ENCODE measurements around the gene LEFTY2. TPM values are rescaled to one million over a fixed set of nuclear protein-coding genes. Genes with fewer than 3 reads are reported as not detected.

LEFTY2 gene
- total RNA-seq, 2 donors from 2014 or later: 6.2 to 9.4 TPM

DNA sequence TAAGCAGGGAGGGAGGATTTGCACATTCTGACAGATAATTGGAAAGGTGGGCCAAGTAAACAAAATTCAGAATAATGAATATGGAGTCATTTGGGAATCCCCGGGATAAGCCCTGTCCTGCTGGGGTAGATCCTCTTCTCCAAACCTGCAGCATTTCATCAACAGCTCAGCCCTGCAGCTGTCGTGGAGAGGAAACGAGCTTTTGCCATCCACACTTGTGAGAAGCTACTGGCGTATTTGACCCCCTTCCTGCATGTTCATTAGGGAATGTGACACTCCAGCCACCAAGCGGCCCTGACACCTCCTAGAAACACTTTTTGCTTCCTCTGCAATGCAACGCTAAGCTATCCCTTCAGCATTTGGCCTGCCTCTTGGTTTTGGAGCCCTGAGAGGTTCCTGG, 8.0 kb upstream of the LEFTY2 start:
- no peaks in the 10 kb centered on the region for H3K36me3 ChIP-seq
- TF ChIP-seq CTCF (IDR thresholded peaks at IDR 0.05): no peak
- no peak overlapping the region for H3K27ac ChIP-seq
- H3K27me3 ChIP-seq (replicated peaks; ENCODE audit: insufficient read depth): no peaks in the 10 kb centered on the region
- peaks cover 0 to 9% of the 10 kb centered on the region in 2 donors for H3K4me1 ChIP-seq (ENCODE audit: control insufficient read depth in 1 of 2, low read depth in 2 of 2)
- DNase-seq (ENCODE audit: low spot score): no peak
- no peak overlapping the region for H3K4me3 ChIP-seq
- no peaks in the 10 kb centered on the region for H3K9me3 ChIP-seq
- no peak for ATAC-seq (ENCODE audit: insufficient number of reproducible peaks, low FRiP score, low read depth)

DNA sequence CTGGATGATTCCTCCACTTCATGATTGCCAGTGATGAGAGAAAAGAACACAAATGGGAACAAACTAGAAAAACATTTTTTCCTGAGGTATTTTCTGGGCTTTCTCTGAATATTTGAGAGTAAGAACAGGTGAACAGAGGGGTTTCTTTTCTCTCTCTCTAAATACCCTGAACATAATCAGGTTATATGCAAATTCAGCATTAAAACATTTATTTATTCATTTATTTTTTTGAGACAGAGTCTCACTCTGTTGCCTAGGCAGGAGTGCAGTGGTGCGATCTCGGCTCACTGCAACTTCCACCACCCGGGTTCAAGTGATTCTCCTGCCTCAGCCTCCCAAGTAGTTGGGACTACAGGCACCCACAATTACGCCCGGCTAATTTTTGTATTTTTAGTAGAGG, 5.8 kb upstream of the LEFTY2 start:
- peaks cover 0 to 11% of the 10 kb centered on the region in 2 donors for H3K4me1 ChIP-seq (ENCODE audit: control insufficient read depth in 1 of 2, low read depth in 2 of 2)
- no peaks in the 10 kb centered on the region for H3K27me3 ChIP-seq (replicated peaks; ENCODE audit: insufficient read depth)
- H3K36me3 ChIP-seq: no peaks in the 10 kb centered on the region
- ATAC-seq (ENCODE audit: insufficient number of reproducible peaks, low FRiP score, low read depth) (no peak), DNase-seq (ENCODE audit: low spot score) (no peak)
- no peak overlapping the region for H3K4me3 ChIP-seq
- no peak for TF ChIP-seq CTCF (IDR thresholded peaks at IDR 0.05)
- no peaks in the 10 kb centered on the region for H3K9me3 ChIP-seq
- H3K27ac ChIP-seq: no peak overlapping the region

DNA sequence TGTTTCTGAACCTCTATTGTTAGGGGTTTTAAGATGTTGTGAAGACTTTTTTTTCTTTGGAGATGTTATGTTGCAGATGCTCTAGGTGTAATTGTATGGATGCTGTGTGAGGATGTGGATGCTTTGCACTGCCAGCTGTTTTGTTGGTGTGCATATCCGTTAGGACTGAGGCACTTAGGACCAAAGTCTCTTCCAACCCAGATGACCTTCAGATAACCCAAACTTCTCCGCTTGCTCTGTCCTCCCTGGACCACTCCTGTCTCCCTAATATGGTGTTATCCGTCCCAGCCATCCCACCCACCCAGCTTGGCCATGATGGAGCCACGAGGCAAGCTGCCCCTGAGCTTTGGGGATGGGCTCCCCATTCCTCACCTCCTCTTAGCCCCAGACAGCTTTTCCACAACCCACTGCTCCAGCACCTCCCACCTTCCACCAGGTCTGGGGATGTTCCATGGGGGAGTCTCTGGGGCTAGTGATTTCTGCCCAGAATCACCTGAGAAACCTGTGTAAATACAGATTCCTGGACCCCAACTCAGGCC, 5.1 kb upstream of the LEFTY2 start:
- ATAC-seq (ENCODE audit: insufficient number of reproducible peaks, low FRiP score, low read depth) (no peak), DNase-seq (ENCODE audit: low spot score) (no peak)
- no peak for TF ChIP-seq CTCF (IDR thresholded peaks at IDR 0.05)
- Histone ChIP-seq H3K27me3 (replicated peaks; ENCODE audit: insufficient read depth) (no peaks in the 10 kb centered on the region), H3K36me3 (no peaks in the 10 kb centered on the region), H3K4me3 (no peak overlapping the region), H3K4me1 (ENCODE audit: control insufficient read depth in 1 of 2, low read depth in 2 of 2) (peaks cover 5 to 12% of the 10 kb centered on the region in 2 donors), H3K27ac (no peak overlapping the region), H3K9me3 (no peaks in the 10 kb centered on the region)

DNA sequence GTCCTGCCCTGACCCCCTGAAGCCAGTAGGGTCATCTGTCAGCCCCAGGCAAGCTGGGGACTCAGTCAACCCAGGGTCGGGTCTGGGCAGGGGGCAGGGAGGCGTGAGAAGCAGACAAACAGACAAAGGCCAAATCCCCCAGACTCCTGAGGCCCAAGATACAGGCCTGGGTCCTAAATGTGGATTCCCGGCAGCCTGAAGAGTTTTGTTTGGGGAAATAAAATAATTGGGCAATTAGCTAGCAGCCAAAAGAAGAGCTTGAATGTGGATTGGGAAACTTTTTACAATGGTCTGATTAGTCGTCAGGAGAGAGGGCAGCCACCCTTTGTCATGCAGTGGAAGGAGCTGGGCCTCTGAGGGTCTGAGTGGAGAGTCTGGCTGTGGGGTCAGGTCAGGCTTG, 4.5 kb upstream of the LEFTY2 start:
- H3K27ac ChIP-seq: no peak overlapping the region
- H3K36me3 ChIP-seq: no peaks in the 10 kb centered on the region
- H3K4me3 ChIP-seq: no peak overlapping the region
- no peaks in the 10 kb centered on the region for H3K27me3 ChIP-seq (replicated peaks; ENCODE audit: insufficient read depth)
- ATAC-seq (ENCODE audit: insufficient number of reproducible peaks, low FRiP score, low read depth) (no peak), DNase-seq (ENCODE audit: low spot score) (no peak)
- no peaks in the 10 kb centered on the region for H3K9me3 ChIP-seq
- no peak for TF ChIP-seq CTCF (IDR thresholded peaks at IDR 0.05)
- H3K4me1 ChIP-seq (ENCODE audit: control insufficient read depth in 1 of 2, low read depth in 2 of 2): peaks cover 11 to 14% of the 10 kb centered on the region in 2 donors

GRCh38 chr1:225944951-225945350, 3.9 kb upstream of the LEFTY2 start:
- no peaks in the 10 kb centered on the region for H3K36me3 ChIP-seq
- ATAC-seq (ENCODE audit: insufficient number of reproducible peaks, low FRiP score, low read depth): no peak
- no peak for DNase-seq (ENCODE audit: low spot score)
- H3K4me1 ChIP-seq (ENCODE audit: control insufficient read depth in 1 of 2, low read depth in 2 of 2): peaks cover 12 to 20% of the 10 kb centered on the region in 2 donors
- H3K27me3 ChIP-seq (replicated peaks; ENCODE audit: insufficient read depth): no peaks in the 10 kb centered on the region
- no peak overlapping the region for H3K4me3 ChIP-seq
- no peaks in the 10 kb centered on the region for H3K9me3 ChIP-seq
- no peak for TF ChIP-seq CTCF (IDR thresholded peaks at IDR 0.05)
- H3K27ac ChIP-seq: no peak overlapping the region
